Measurements from ENCODE around the gene TPGS1.
A peak's percentile ranks its signal among the peaks of the same experiment; 100 is the strongest.

TPGS1 gene

GRCh38 chr19:493391-494170, 13.7 kb upstream of the TPGS1 start:
- H3K4me2 ChIP-seq (ENCODE audit: low read length), result no peak overlapping the region
- H3K9ac ChIP-seq (ENCODE audit: low read depth, low read length), result no peak overlapping the region
- no peak overlapping the region for H3K4me3 ChIP-seq (ENCODE audit: low read length)
- H3K4me1 ChIP-seq (ENCODE audit: control insufficient read depth, insufficient read depth, low read length), result peaks cover 7% of the 10 kb centered on the region
- peaks cover 13% of the 10 kb centered on the region for H3K27me3 ChIP-seq (ENCODE audit: control insufficient read depth, insufficient read depth, low read length)
- H3K36me3 ChIP-seq (ENCODE audit: insufficient read depth, low read length), result no peaks in the 10 kb centered on the region
- H3K9me3 ChIP-seq (replicated peaks; ENCODE audit: low read length), result no peaks in the 10 kb centered on the region

DNA sequence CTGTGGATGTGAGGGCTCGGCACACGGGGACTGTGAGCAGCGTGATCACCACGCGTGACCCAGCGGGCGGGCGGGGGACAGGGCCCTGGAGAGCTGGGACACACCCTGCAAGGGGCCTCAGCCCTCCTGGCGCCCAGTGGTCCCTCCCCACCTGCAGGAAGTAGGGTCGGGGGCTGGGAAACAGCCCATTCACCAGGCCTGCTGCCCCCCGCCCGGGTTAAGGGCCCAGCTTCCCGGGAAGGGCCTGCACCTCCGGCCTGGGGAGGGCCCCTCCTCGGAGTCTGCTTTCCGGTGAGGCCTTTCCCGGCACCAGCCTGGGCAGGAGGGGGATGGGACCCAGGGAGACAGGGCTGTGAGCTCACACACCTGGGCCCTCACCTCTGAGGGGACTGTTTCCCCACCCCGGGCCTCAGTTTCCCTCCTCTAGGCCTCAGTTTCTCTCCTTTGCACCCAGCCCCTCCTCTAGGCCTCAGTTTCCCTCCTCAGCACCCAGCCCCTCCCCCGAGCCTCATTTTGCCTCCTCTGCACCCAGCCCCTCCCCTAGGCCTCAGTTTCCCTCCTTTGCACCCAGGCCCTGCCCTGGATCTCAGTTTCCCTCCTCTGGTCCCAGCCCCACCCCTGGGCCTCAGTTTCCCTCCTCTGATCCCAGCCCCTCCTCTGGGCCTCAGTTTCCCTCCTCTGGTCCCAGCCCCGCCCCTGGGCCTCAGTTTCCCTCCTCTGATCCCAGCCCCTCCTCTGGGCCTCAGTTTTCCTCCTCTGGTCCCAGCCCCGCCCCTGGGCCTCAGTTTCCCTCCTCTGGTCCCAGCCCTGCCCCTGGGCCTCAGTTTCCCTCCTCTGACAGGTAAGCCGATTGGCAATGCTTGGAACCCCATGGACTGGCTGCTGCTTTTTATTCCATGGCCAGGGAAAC, 12.9 kb upstream of the TPGS1 start:
- H3K27me3 ChIP-seq (ENCODE audit: control insufficient read depth, insufficient read depth, low read length), result peaks cover 19% of the 10 kb centered on the region
- no peak overlapping the region for H3K4me3 ChIP-seq (ENCODE audit: low read length)
- H3K4me1 ChIP-seq (ENCODE audit: control insufficient read depth, insufficient read depth, low read length), result peaks cover 7% of the 10 kb centered on the region
- no peaks in the 10 kb centered on the region for H3K36me3 ChIP-seq (ENCODE audit: insufficient read depth, low read length)
- H3K9me3 ChIP-seq (replicated peaks; ENCODE audit: low read length), result no peaks in the 10 kb centered on the region
- no peak overlapping the region for H3K9ac ChIP-seq (ENCODE audit: low read depth, low read length)
- H3K4me2 ChIP-seq (ENCODE audit: low read length), result no peak overlapping the region

DNA sequence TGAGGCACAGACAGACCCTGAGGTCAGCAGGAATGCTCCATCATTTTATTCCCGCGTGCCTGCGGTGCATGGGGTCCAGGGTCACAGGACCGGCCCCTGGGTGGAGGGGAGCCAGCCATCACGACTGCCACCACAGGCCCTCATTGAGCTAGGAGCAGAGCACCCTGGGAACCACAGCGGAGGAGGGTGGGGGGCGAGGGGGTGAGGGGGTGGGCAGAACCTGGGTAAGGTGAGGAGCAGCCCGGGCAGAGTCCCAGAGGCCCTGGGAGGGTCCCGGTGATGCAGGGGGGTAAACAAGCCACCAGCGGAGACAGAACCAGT, 12.3 kb upstream of the TPGS1 start:
- H3K27me3 ChIP-seq (ENCODE audit: control insufficient read depth, insufficient read depth, low read length), result peaks cover 19% of the 10 kb centered on the region
- H3K36me3 ChIP-seq (ENCODE audit: insufficient read depth, low read length), result no peaks in the 10 kb centered on the region
- peaks cover under 1% of the 10 kb centered on the region for H3K4me1 ChIP-seq (ENCODE audit: control insufficient read depth, insufficient read depth, low read length)
- H3K9ac ChIP-seq (ENCODE audit: low read depth, low read length), result no peak overlapping the region
- no peak overlapping the region for H3K4me3 ChIP-seq (ENCODE audit: low read length)
- H3K9me3 ChIP-seq (replicated peaks; ENCODE audit: low read length), result no peaks in the 10 kb centered on the region
- H3K4me2 ChIP-seq (ENCODE audit: low read length), result no peak overlapping the region

- Histone ChIP-seq H3K36me3 (ENCODE audit: insufficient read depth, low read length) (no peaks in the 10 kb centered on the region), H3K4me2 (ENCODE audit: low read length) (no peak overlapping the region), H3K9ac (ENCODE audit: low read depth, low read length) (no peak overlapping the region), H3K9me3 (replicated peaks; ENCODE audit: low read length) (no peaks in the 10 kb centered on the region), H3K4me1 (ENCODE audit: control insufficient read depth, insufficient read depth, low read length) (no peaks in the 10 kb centered on the region), H3K4me3 (ENCODE audit: low read length) (no peak overlapping the region), H3K27me3 (ENCODE audit: control insufficient read depth, insufficient read depth, low read length) (peaks cover 19% of the 10 kb centered on the region)
Observed at GRCh38 chr19:495402-496111, 11.7 kb upstream of the TPGS1 start.

- peaks cover 19% of the 10 kb centered on the region for H3K27me3 ChIP-seq (ENCODE audit: control insufficient read depth, insufficient read depth, low read length)
- H3K4me1 ChIP-seq (ENCODE audit: control insufficient read depth, insufficient read depth, low read length), result no peaks in the 10 kb centered on the region
- no peak within 1 kb of the TSS for H3K4me2 ChIP-seq (ENCODE audit: low read length)
- H3K4me3 ChIP-seq (ENCODE audit: low read length), result no peak within 1 kb of the TSS
- H3K9me3 ChIP-seq (replicated peaks; ENCODE audit: low read length), result no peaks in the 10 kb centered on the region
- H3K9ac ChIP-seq (ENCODE audit: low read depth, low read length), result no peak within 1 kb of the TSS
- no peaks in the 10 kb centered on the region for H3K36me3 ChIP-seq (ENCODE audit: insufficient read depth, low read length)
Observed at GRCh38 chr19:496112-496665, 11.1 kb upstream of the TPGS1 start, which contains the start of gene MADCAM1. Gene MADCAM1, plus strand, starts transcription at chr19:496486. Its CDS starts 14 bp downstream, at chr19:496500.

GRCh38 chr19:496986-497385, 10.3 kb upstream of the TPGS1 start:
- H3K4me1 ChIP-seq (ENCODE audit: control insufficient read depth, insufficient read depth, low read length), result no peaks in the 10 kb centered on the region
- H3K4me2 ChIP-seq (ENCODE audit: low read length), result no peak overlapping the region
- H3K36me3 ChIP-seq (ENCODE audit: insufficient read depth, low read length), result no peaks in the 10 kb centered on the region
- no peak overlapping the region for H3K4me3 ChIP-seq (ENCODE audit: low read length)
- peaks cover 19% of the 10 kb centered on the region for H3K27me3 ChIP-seq (ENCODE audit: control insufficient read depth, insufficient read depth, low read length)
- H3K9me3 ChIP-seq (replicated peaks; ENCODE audit: low read length), result no peaks in the 10 kb centered on the region
- no peak overlapping the region for H3K9ac ChIP-seq (ENCODE audit: low read depth, low read length)

GRCh38 chr19:497491-497868, 9.8 kb upstream of the TPGS1 start:
- Histone ChIP-seq H3K4me3 (ENCODE audit: low read length) (no peak overlapping the region), H3K4me1 (ENCODE audit: control insufficient read depth, insufficient read depth, low read length) (no peaks in the 10 kb centered on the region), H3K27me3 (ENCODE audit: control insufficient read depth, insufficient read depth, low read length) (peaks cover 19% of the 10 kb centered on the region), H3K36me3 (ENCODE audit: insufficient read depth, low read length) (no peaks in the 10 kb centered on the region), H3K9me3 (replicated peaks; ENCODE audit: low read length) (no peaks in the 10 kb centered on the region), H3K4me2 (ENCODE audit: low read length) (peak overlapping the region; percentile 15), H3K9ac (ENCODE audit: low read depth, low read length) (no peak overlapping the region)

GRCh38 chr19:497869-498510, 9.3 kb upstream of the TPGS1 start:
- Histone ChIP-seq H3K9me3 (replicated peaks; ENCODE audit: low read length) (no peaks in the 10 kb centered on the region), H3K36me3 (ENCODE audit: insufficient read depth, low read length) (no peaks in the 10 kb centered on the region), H3K4me2 (ENCODE audit: low read length) (peak overlapping the region; percentile 15), H3K9ac (ENCODE audit: low read depth, low read length) (no peak overlapping the region), H3K4me3 (ENCODE audit: low read length) (no peak overlapping the region), H3K4me1 (ENCODE audit: control insufficient read depth, insufficient read depth, low read length) (no peaks in the 10 kb centered on the region), H3K27me3 (ENCODE audit: control insufficient read depth, insufficient read depth, low read length) (peaks cover 19% of the 10 kb centered on the region)

DNA sequence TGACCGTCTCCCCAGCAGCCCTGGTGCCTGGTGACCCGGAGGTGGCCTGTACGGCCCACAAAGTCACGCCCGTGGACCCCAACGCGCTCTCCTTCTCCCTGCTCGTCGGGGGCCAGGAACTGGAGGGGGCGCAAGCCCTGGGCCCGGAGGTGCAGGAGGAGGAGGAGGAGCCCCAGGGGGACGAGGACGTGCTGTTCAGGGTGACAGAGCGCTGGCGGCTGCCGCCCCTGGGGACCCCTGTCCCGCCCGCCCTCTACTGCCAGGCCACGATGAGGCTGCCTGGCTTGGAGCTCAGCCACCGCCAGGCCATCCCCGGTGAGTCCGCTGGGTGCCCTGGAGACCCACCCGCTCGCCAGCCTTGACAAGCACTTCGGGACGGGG, 8.8 kb upstream of the TPGS1 start:
- peaks cover 19% of the 10 kb centered on the region for H3K27me3 ChIP-seq (ENCODE audit: control insufficient read depth, insufficient read depth, low read length)
- no peak overlapping the region for H3K4me2 ChIP-seq (ENCODE audit: low read length)
- no peaks in the 10 kb centered on the region for H3K4me1 ChIP-seq (ENCODE audit: control insufficient read depth, insufficient read depth, low read length)
- H3K36me3 ChIP-seq (ENCODE audit: insufficient read depth, low read length), result no peaks in the 10 kb centered on the region
- no peaks in the 10 kb centered on the region for H3K9me3 ChIP-seq (replicated peaks; ENCODE audit: low read length)
- H3K4me3 ChIP-seq (ENCODE audit: low read length), result no peak overlapping the region
- H3K9ac ChIP-seq (ENCODE audit: low read depth, low read length), result no peak overlapping the region

- H3K4me1 ChIP-seq (ENCODE audit: control insufficient read depth, insufficient read depth, low read length), result no peaks in the 10 kb centered on the region
- H3K9ac ChIP-seq (ENCODE audit: low read depth, low read length), result no peak overlapping the region
- H3K27me3 ChIP-seq (ENCODE audit: control insufficient read depth, insufficient read depth, low read length), result peaks cover 19% of the 10 kb centered on the region
- no peaks in the 10 kb centered on the region for H3K36me3 ChIP-seq (ENCODE audit: insufficient read depth, low read length)
- H3K4me3 ChIP-seq (ENCODE audit: low read length), result no peak overlapping the region
- no peaks in the 10 kb centered on the region for H3K9me3 ChIP-seq (replicated peaks; ENCODE audit: low read length)
- H3K4me2 ChIP-seq (ENCODE audit: low read length), result no peak overlapping the region
Observed at GRCh38 chr19:498977-499623, 8.2 kb upstream of the TPGS1 start.

Data from skeletal muscle satellite cell (primary cell).